OCI-LY1 (cell line): ENCODE data around the gene KPNA1.

Experiments
- H2AFZ ChIP-seq: fragments of 200-600 bp; sonication (generic), shearing (Covaris generic); 2 replicates; pipeline ENCODE4 v1.6.0; 2014; ENCODE audit warnings: antibody characterized with exemption, mild to moderate bottlenecking, low read length
- H3F3A ChIP-seq: fragments of 200-600 bp; sonication (generic), shearing (Covaris generic); 2 replicates; pipeline ENCODE4 v1.6.0; 2014; ENCODE audit warnings: mild to moderate bottlenecking, antibody characterized with exemption, low read length, moderate library complexity; ENCODE audit not compliant: insufficient read depth
- H3K27ac ChIP-seq: fragments of 200-600 bp; sonication (generic); 2 replicates; pipeline ENCODE4 v1.5.1; 2014; ENCODE audit warnings: low read length, mixed run types, mild to moderate bottlenecking, low read depth; ENCODE audit not compliant: poor library complexity, severe bottlenecking
- H3K27me3 ChIP-seq: fragments of 200-600 bp; sonication (generic); 2 replicates; pipeline ENCODE4 v1.6.0; 2014; ENCODE audit warnings: antibody characterized with exemption, mild to moderate bottlenecking, low read length, moderate library complexity; ENCODE audit not compliant: insufficient read depth
- H3K36me3 ChIP-seq: fragments of 200-600 bp; sonication (generic); 2 replicates; pipeline ENCODE4 v1.6.1; 2014; ENCODE audit warnings: mild to moderate bottlenecking, antibody characterized with exemption, low read length, moderate library complexity, mixed read lengths; ENCODE audit not compliant: insufficient read depth
- H3K4me1 ChIP-seq: fragments of 200-600 bp; sonication (generic); 2 replicates; pipeline ENCODE4 v1.5.1; 2014; ENCODE audit warnings: mild to moderate bottlenecking, low read length, moderate library complexity; ENCODE audit not compliant: insufficient read depth, severe bottlenecking
- H3K4me2 ChIP-seq: fragments of 200-600 bp; sonication (generic), shearing (Covaris generic); 2 replicates; pipeline ENCODE4 v1.6.1; 2014; ENCODE audit warnings: low read length
- H3K4me3 ChIP-seq: fragments of 200-600 bp; sonication (generic); 2 replicates; pipeline ENCODE4 v1.5.1; 2014; ENCODE audit warnings: low read length, low read depth, mild to moderate bottlenecking, mixed read lengths; ENCODE audit not compliant: poor library complexity, severe bottlenecking
- H3K79me2 ChIP-seq: fragments of 200-600 bp; shearing (Covaris generic); 2 replicates; pipeline ENCODE4 v1.6.1; 2016; ENCODE audit warnings: mixed run types, low read length, mixed read lengths; ENCODE audit not compliant: insufficient read depth
- H3K9ac ChIP-seq: fragments of 200-600 bp; sonication (generic), shearing (Covaris generic); 2 replicates; pipeline ENCODE4 v1.6.1; 2014; ENCODE audit warnings: mild to moderate bottlenecking, low read length, mixed read lengths
- H3K9me2 ChIP-seq: fragments of 200-600 bp; sonication (generic), shearing (Covaris generic); 2 replicates; pipeline ENCODE4 v1.6.1; 2014; ENCODE audit warnings: low read depth, mild to moderate bottlenecking, low read length, mixed read lengths
- H3K9me3 ChIP-seq: fragments of 200-600 bp; shearing (Covaris generic); 2 replicates; pipeline ENCODE4 v1.6.1; 2014; ENCODE audit warnings: low read length, mixed read lengths
- H4K20me1 ChIP-seq: fragments of 200-600 bp; sonication (generic), shearing (Covaris generic); 2 replicates; pipeline ENCODE4 v1.6.0; 2016; ENCODE audit warnings: mild to moderate bottlenecking, low read length; ENCODE audit not compliant: insufficient read depth
- CTCF ChIP-seq: fragments of 200-600 bp; sonication (generic), shearing (Covaris generic); IDR thresholded peaks from 2 replicates; pipeline ENCODE4 v1.5.1; 2017; ENCODE audit warnings: mild to moderate bottlenecking, antibody characterized with exemption, low read length, moderate library complexity, mixed read lengths
- EZH2 ChIP-seq: fragments of 200-600 bp; sonication (generic), shearing (Covaris generic); IDR thresholded peaks from 2 replicates; pipeline ENCODE4 v1.8.0; 2017; ENCODE audit warnings: borderline replicate concordance, mixed run types, mild to moderate bottlenecking, antibody characterized with exemption, low read length, moderate library complexity, mixed read lengths

Gene KPNA1

GRCh38 chr3:122523317-122523716, 8.6 kb upstream of the KPNA1 start:
- no peak overlapping the region for H2AFZ ChIP-seq
- H3F3A ChIP-seq: no peaks in the 10 kb centered on the region
- TF ChIP-seq EZH2 (no peak), CTCF (no peak)
- no peak overlapping the region for H3K4me3 ChIP-seq
- no peaks in the 10 kb centered on the region for H4K20me1 ChIP-seq
- no peaks in the 10 kb centered on the region for H3K9me3 ChIP-seq
- H3K9me2 ChIP-seq: no peaks in the 10 kb centered on the region
- no peak overlapping the region for H3K4me2 ChIP-seq
- no peak overlapping the region for H3K9ac ChIP-seq
- H3K79me2 ChIP-seq: no peaks in the 10 kb centered on the region
- no peaks in the 10 kb centered on the region for H3K4me1 ChIP-seq
- no peaks in the 10 kb centered on the region for H3K36me3 ChIP-seq
- no peak overlapping the region for H3K27ac ChIP-seq
- no peaks in the 10 kb centered on the region for H3K27me3 ChIP-seq

DNA sequence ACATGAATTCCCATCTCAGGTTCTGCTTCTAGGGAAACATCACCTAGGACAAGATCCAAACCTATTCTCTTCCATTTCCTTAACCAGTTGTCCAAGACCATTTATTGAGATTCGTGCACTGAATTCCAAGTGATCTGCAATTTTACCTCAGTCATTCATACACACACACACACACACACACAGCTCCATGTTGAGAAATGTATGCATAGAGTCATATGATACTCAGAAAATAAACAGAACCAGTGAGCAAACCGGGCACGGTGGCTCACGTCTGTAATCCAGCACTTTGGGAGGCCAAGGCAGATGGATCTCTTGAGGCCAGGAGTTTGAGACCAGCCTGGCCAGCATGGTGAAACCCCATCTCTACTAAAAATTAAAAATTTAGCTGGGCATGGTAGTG, 6.1 kb upstream of the KPNA1 start:
- H3K9me2 ChIP-seq: no peaks in the 10 kb centered on the region
- no peaks in the 10 kb centered on the region for H3F3A ChIP-seq
- no peak overlapping the region for H3K27ac ChIP-seq
- H3K9ac ChIP-seq: no peak overlapping the region
- H2AFZ ChIP-seq: no peak overlapping the region
- TF ChIP-seq EZH2: no peak
- no peak for TF ChIP-seq CTCF
- H3K79me2 ChIP-seq: no peaks in the 10 kb centered on the region
- H4K20me1 ChIP-seq: no peaks in the 10 kb centered on the region
- H3K4me1 ChIP-seq: no peaks in the 10 kb centered on the region
- no peaks in the 10 kb centered on the region for H3K36me3 ChIP-seq
- H3K4me2 ChIP-seq: no peak overlapping the region
- no peaks in the 10 kb centered on the region for H3K27me3 ChIP-seq
- no peak overlapping the region for H3K4me3 ChIP-seq
- H3K9me3 ChIP-seq: no peaks in the 10 kb centered on the region

GRCh38 chr3:122519693-122520092, 5.0 kb upstream of the KPNA1 start:
- no peaks in the 10 kb centered on the region for H3K27me3 ChIP-seq
- H3K9ac ChIP-seq: no peak overlapping the region
- no peaks in the 10 kb centered on the region for H3F3A ChIP-seq
- no peak overlapping the region for H3K27ac ChIP-seq
- H3K4me2 ChIP-seq: no peak overlapping the region
- H3K36me3 ChIP-seq: no peaks in the 10 kb centered on the region
- no peaks in the 10 kb centered on the region for H4K20me1 ChIP-seq
- H3K4me3 ChIP-seq: no peak overlapping the region
- no peak overlapping the region for H2AFZ ChIP-seq
- H3K9me2 ChIP-seq: no peaks in the 10 kb centered on the region
- no peaks in the 10 kb centered on the region for H3K9me3 ChIP-seq
- TF ChIP-seq CTCF (no peak), EZH2 (no peak)
- peaks cover 5% of the 10 kb centered on the region for H3K4me1 ChIP-seq
- H3K79me2 ChIP-seq: no peaks in the 10 kb centered on the region
